ES-I3 (cell line): ENCODE results near the gene ANO9.
A peak's percentile ranks its signal among the peaks of the same experiment; 100 is the strongest.

ENCODE experiments used
- H3K36me3 ChIP-seq: 2 replicates; pipeline ENCODE4 v1.6.1; 2013; ENCODE audit warnings: mild to moderate bottlenecking, low read length, control low read depth, moderate library complexity; ENCODE audit not compliant: insufficient read depth
- H3K4me1 ChIP-seq: 2 replicates; pipeline ENCODE4 v1.6.1; 2013; ENCODE audit warnings: mild to moderate bottlenecking, control low read depth, low read length; ENCODE audit not compliant: insufficient read depth
- H3K9ac ChIP-seq: 2 replicates; pipeline ENCODE4 v1.6.1; 2013; ENCODE audit warnings: low read depth, mild to moderate bottlenecking, low read length, moderate library complexity
- H3K9me3 ChIP-seq: 2 replicates; pipeline ENCODE4 v1.6.1; 2013; ENCODE audit warnings: mild to moderate bottlenecking, low read length, moderate library complexity; ENCODE audit not compliant: control insufficient read depth, insufficient read depth

The ANO9 gene, protein sequence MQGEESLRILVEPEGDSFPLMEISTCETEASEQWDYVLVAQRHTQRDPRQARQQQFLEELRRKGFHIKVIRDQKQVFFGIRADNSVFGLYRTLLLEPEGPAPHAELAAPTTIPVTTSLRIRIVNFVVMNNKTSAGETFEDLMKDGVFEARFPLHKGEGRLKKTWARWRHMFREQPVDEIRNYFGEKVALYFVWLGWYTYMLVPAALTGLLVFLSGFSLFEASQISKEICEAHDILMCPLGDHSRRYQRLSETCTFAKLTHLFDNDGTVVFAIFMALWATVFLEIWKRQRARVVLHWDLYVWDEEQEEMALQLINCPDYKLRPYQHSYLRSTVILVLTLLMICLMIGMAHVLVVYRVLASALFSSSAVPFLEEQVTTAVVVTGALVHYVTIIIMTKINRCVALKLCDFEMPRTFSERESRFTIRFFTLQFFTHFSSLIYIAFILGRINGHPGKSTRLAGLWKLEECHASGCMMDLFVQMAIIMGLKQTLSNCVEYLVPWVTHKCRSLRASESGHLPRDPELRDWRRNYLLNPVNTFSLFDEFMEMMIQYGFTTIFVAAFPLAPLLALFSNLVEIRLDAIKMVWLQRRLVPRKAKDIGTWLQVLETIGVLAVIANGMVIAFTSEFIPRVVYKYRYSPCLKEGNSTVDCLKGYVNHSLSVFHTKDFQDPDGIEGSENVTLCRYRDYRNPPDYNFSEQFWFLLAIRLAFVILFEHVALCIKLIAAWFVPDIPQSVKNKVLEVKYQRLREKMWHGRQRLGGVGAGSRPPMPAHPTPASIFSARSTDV

DNA sequence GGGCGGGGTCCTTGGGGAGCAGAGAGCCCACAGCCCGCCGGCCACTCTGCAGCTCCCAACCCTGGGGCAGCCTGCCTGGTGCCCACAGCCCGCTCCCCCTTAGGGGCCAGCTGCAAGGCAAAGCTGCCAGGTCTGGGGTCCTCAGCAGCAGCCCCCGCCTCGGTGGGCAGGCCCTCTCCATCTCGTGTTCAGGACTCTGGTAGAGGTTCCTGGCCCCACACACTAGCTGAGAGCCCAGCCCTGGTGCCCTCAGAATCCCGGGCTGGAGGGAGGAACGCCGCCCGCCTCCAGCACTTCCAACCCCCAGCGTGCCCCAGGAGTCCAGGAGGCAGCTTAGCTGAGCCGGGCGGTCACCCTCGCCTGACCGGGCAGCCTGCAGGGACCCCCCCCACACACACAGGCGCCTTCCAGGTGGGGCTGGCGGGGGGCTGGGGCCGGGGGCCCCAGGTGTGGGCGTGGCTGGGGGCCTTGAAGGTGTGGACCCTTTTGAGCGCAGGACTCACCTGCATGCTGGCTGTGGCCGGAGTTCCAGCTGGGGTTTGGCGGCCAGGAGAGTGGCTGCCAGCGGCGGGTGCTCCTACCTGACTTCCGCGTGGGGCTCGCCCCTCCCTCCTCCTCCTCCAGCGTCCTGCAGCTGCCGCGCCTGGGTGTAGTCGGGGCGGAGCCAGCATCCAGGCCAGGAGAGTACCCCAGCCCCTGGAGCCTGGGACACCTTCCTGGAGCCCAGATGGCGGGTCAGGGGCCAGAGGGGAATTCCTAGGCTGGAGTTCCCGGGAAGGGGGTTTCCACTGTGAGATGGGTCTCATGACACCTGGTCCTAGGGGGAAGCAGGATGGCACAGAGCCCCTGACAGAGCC, at the start of gene ANO9:
TSS of gene ANO9 (minus strand) at position 594 of the 857 bp plus-strand sequence. CDS start at position 509, 85 bp downstream.
- Histone ChIP-seq H3K4me1 (peaks cover 3% of the 10 kb centered on the region; the same call in 1 of the 2 replicates), H3K9ac (peak within 1 kb of the TSS; percentile 35; the same call in 1 of the 2 replicates), H3K9me3 (no peaks in the 10 kb centered on the region), H3K36me3 (no peaks in the 10 kb centered on the region)

DNA sequence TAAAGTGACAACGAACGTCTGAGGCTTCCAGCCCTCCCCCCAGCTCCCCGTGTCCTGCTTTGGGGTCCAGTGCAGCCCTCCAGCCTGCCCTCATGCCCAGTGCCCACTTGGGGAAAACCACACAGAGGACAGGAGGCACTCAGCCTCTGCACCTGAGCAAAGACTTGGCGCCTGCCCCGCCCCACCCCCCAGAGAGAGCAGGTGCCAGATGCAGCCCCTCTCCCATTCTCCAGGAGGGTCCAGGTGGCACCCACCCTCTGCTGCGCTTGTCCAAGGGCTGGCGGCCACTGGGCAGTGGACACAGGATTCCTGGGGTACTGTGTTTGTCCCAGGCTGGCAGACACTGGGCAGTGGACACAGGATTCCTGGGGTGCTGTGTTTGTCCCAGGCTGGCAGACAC, 49.5 kb upstream of the ANO9 start:
- Histone ChIP-seq H3K36me3 (no peaks in the 10 kb centered on the region; the same call in 1 of the 2 replicates), H3K9ac (no peak overlapping the region)

DNA sequence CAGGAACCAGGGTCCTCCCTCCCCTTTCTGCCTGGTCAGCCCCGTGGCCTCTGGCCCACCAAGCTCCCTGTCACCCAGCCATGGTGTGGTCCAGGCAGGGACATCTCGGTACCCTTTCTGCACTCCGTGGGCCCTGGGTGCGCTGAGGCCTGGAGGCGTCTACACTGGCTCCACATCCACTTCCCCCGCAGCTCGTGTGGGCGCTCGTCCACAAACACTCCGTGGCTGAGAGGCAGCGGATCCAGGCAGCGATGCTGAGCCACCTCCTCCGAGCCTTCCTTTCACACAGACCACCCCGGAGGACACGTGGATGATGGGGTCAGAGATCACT, 49.1 kb upstream of the ANO9 start:
- H3K4me1 ChIP-seq, result no peaks in the 10 kb centered on the region
- no peaks in the 10 kb centered on the region; the same call in 1 of the 2 replicates for H3K36me3 ChIP-seq
- H3K9ac ChIP-seq, result no peak overlapping the region
- H3K9me3 ChIP-seq, result no peaks in the 10 kb centered on the region

More for the DNA sequence above, 49.5 kb upstream of the ANO9 start:
- H3K9me3 ChIP-seq, result no peaks in the 10 kb centered on the region
- no peaks in the 10 kb centered on the region for H3K4me1 ChIP-seq

DNA sequence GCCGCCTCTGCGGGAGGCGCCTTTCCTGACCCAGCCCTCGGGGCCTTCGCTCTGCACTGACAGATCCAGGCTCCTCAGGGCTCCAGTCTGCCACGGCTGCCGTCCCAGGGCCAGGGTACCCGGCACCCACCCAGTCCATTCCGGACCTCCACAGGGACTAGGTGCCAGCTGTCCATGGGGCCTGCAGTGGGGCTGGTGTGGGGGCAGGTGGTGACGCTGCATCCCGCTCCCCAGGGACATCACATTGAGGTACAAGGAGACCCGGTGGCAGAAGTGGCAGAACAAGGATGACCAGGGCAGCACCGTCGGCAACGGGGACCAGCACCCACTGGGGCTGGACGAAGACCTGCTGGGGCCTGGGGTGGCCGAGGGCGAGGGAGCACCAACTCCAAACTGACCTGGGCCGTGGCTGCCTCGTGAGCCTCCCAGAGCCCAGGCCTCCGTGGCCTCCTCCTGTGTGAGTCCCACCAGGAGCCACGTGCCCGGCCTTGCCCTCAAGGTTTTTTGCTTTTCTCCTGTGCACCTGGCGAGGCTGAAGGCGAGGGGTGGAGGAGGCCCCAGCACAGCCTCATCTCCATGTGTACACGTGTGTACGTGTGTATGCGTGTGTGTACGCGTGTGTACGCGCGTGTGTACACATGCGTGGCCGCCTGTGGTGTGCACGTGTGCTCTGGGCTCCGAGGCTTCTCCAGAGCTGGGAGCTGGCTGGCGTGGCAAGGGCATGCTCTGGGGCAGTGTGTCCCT, 48.5 kb upstream of the ANO9 start:
- Histone ChIP-seq H3K36me3 (no peaks in the 10 kb centered on the region; the same call in 1 of the 2 replicates), H3K9me3 (no peaks in the 10 kb centered on the region), H3K9ac (no peak overlapping the region), H3K4me1 (no peaks in the 10 kb centered on the region)

DNA sequence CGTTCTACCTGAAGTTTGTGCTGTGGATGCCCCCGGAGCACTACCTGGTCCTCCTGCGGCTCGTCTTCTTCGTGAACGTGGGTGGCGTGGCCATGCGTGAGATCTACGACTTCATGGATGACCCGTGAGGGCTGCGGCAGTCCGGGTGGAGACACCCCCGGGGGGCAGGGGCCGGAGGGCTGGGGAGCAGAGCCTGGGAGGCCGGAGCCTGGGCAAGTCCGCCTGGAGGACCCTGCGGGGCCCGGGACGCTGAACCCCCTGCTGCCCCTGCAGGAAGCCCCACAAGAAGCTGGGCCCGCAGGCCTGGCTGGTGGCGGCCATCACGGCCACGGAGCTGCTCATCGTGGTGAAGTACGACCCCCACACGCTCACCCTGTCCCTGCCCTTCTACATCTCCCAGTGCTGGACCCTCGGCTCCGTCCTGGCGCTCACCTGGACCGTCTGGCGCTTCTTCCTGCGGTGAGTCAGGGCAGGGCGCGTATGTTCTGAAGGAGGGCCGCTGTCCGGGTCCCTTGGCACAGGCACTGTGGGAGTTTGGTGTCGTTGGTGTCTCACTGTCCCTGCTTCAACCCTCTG, 47.9 kb upstream of the ANO9 start:
- Histone ChIP-seq H3K9ac (no peak overlapping the region), H3K4me1 (no peaks in the 10 kb centered on the region), H3K9me3 (no peaks in the 10 kb centered on the region), H3K36me3 (no peaks in the 10 kb centered on the region; the same call in 1 of the 2 replicates)

DNA sequence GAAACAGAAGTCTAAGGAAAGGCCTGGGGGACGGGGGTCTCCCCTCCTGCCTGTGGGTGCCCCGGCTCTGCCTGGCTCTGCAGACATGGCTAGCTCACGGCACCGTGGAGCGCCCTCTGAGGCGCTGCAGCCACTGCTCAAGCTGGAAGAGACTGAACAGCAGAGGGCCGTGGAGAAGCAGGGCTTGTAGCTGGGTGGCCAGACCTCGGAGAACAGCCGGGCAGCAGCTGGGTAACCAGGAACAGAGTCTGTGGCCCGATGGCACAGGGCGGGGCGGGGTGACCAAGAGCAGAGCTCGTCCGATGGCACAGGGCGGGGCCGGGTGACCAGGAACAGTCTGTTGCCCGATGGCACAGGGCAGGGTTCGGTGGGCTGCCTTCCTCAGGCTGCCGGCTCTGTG, 47.2 kb upstream of the ANO9 start:
- H3K36me3 ChIP-seq, result no peaks in the 10 kb centered on the region; the same call in 1 of the 2 replicates
- no peaks in the 10 kb centered on the region for H3K9me3 ChIP-seq
- H3K9ac ChIP-seq, result no peak overlapping the region

DNA sequence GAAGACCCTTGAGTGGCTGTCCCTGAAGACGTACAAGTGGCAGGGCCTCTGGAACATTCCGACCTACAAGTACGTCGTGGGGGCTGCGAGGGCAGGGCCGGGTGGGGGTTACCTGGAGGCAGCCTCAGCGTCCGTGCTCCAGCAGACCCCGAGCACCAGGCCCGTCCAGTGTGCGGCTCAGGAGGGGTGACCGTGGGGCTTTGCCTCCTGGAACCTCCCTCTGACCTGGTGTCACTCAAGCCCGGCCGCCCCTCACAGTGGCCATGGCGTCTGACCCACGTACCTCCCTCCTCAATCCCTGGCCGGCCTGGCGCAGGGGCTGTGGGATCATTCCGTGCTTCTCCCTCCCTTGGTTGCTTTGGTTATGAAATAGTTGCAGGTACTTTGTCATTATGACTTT, 46.8 kb upstream of the ANO9 start:
- H3K36me3 ChIP-seq, result no peaks in the 10 kb centered on the region; the same call in 1 of the 2 replicates

More for the DNA sequence above, 47.2 kb upstream of the ANO9 start:
- no peaks in the 10 kb centered on the region for H3K4me1 ChIP-seq

DNA sequence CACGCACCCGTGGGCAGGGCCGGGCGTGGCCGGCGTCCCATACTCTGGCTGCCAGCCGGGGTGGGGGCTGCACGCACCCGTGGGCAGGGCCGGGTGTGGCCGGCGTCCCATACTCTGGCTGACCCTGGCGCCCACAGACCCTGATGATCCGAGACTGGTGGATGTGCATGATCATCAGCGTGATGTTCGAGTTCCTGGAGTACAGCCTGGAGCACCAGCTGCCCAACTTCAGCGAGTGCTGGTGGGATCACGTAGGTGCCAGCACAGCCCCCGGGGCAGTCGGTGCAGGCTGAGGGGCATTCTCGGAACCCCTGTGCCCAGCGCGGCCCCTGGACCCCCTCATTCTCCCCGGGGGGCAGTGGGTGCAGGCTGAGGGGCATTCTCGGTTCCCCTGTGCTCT, 46.3 kb upstream of the ANO9 start:
- no peaks in the 10 kb centered on the region for H3K4me1 ChIP-seq
- H3K9ac ChIP-seq, result no peak overlapping the region
- H3K9me3 ChIP-seq, result no peaks in the 10 kb centered on the region
- H3K36me3 ChIP-seq, result no peaks in the 10 kb centered on the region; the same call in 1 of the 2 replicates

More for the DNA sequence above, 46.8 kb upstream of the ANO9 start:
- H3K9me3 ChIP-seq, result no peaks in the 10 kb centered on the region
- no peak overlapping the region for H3K9ac ChIP-seq
- H3K4me1 ChIP-seq, result no peaks in the 10 kb centered on the region

DNA sequence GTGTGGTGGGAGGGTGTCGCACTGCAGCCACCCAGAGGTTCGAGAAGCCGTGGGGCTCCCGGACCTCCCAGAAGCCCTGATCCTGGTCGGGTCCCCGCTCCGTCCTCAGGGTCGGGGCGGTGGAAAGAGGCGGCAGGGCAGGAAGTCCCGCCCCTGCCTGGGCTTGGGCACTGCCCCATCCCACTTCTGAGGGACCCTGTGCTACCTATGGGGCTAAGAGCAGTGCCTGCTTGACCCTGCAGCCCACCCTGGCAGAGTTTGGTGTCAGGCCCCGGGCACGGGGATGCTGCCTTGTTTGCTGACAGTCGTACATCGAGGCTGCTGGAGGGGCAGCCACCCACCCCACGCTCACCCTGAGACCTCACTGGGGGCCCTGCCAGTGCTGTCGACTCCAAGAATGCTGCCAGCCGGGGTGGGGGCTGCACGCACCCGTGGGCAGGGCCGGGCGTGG, 45.8 kb upstream of the ANO9 start:
- no peaks in the 10 kb centered on the region for H3K4me1 ChIP-seq
- H3K9me3 ChIP-seq, result no peaks in the 10 kb centered on the region
- H3K36me3 ChIP-seq, result no peaks in the 10 kb centered on the region; the same call in 1 of the 2 replicates
- H3K9ac ChIP-seq, result no peak overlapping the region

DNA sequence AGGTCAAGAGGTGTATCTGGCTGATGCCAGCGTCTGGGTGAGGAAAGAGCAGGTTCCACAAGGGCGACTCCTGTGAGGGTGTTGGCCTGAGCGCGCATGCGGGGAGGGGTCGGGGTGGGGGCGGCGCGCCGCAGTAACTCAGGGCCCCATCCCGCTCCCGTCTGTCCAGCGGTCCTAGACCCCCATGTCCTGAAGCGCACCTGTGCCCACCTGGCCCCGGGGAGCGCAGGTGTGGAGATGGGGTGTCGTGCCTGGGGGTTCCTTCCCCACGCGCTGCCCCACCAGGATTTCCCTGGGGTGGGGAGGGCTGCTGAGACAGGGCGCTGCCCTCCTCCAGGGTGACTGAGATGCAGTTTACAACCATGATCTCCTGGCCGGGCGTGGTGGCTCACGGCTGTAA, 44.4 kb upstream of the ANO9 start:
- H3K36me3 ChIP-seq, result no peaks in the 10 kb centered on the region; the same call in 1 of the 2 replicates
- no peaks in the 10 kb centered on the region for H3K9me3 ChIP-seq
- no peaks in the 10 kb centered on the region for H3K4me1 ChIP-seq
- H3K9ac ChIP-seq, result no peak overlapping the region

DNA sequence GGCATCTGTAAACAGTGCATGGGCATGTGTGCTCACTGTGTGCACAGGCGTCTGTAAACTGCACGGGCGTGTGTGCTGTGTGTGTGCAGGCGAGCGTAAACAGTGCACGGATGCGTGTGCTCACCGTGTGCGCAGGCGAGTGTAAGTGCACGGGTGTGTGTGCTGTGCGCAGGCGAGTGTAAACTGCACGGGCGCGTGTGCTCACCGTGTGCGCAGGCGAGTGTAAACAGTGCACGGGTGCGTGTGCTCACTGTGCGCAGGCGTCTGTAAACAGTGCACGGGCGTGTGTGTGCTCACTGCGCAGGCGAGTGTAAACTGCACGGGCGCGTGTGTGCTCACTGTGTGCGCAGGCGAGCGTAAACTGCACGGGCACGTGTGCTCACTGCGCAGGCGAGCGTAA, 42.8 kb upstream of the ANO9 start:
- Histone ChIP-seq H3K9me3 (no peaks in the 10 kb centered on the region), H3K9ac (no peak overlapping the region), H3K4me1 (no peaks in the 10 kb centered on the region), H3K36me3 (no peaks in the 10 kb centered on the region)

DNA sequence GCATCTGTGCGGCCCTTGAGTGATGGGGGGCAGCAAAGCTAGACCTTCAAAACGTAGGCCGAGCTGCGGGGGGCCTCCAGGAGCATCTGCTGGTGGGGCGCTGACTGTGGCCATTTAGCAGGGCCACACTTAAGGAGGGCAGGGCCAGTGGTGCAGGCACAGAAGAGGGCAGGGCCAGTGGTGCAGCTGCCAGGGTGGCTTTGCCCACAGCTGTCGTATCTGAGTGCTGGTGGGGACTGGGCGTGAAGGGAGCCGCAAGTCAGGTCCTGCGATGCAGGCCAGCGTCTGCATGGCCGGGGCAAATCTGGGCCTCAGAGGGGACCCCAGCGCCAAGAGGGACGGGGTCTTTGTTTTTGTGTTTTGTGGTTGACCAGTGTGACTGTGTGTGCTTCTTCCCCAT, 37.5 kb upstream of the ANO9 start:
- no peaks in the 10 kb centered on the region for H3K9me3 ChIP-seq
- H3K9ac ChIP-seq, result no peak overlapping the region
- H3K36me3 ChIP-seq, result no peaks in the 10 kb centered on the region
- no peaks in the 10 kb centered on the region for H3K4me1 ChIP-seq

DNA sequence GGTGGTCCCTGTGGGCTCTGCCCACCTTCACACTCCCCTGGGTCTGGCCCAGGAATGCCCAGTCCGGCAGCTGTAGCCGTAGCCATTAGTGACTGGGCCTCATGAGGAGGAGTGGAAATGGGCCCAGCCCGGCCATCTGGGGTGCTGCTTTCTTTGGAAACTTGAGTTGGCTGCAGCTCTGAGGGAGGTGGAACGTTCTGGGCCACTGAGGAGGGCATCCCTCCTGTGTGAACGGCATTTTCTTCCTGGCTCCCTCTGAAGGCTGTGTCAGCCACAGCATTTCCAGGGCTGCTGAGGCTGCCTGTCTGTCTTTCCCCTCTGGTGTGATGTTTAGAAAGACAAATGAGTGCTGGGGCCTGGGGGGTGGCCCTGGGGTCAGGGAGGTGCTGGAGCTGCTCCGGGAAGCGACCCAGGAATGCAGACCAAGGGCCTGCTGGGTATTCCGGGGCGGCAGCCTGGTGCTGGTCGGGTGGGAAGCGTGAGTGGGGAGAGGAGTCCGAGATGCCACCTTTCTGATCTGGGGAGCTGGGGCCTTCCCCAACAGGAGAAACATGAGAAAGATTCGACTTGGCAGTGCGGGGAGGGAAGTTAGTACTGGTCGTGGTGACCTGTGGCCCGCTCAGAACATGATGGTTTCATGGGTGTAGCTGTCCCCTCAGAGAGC, 35.4 kb upstream of the ANO9 start:
- Histone ChIP-seq H3K36me3 (no peaks in the 10 kb centered on the region), H3K9me3 (no peaks in the 10 kb centered on the region), H3K9ac (no peak overlapping the region), H3K4me1 (no peaks in the 10 kb centered on the region)
